ENCODE results near the gene TRPM5.

GRCh38 chr11:2477254-2477653 is 32.9 kb upstream of the TRPM5 start:
- TF ChIP-seq CTCF (conservative IDR thresholded peaks at IDR 0.05; ENCODE audit: low read depth in 2 of 2) = no peak
- TF ChIP-seq REST (IDR thresholded peaks at IDR 0.05; ENCODE audit: unreplicated experiment) = no peak
- no peak for TF ChIP-seq JUNB (IDR thresholded peaks at IDR 0.05; ENCODE audit: unreplicated experiment)
- TF ChIP-seq EZH2 (IDR thresholded peaks at IDR 0.05; ENCODE audit: low read depth, unreplicated experiment) = no peak

Measured in GM23338 (cell line).